WERI-Rb-1 (cell line): Measurements from ENCODE around the gene ELN.

ENCODE experiments used
- DNase-seq: peaks from one replicate; pipeline ENCODE4 v3.0.0-alpha.2; 2020
- H3K27ac ChIP-seq: fragments of 250-450 bp; sonication (Bioruptor Pico); 2 replicates; pipeline ENCODE4 v1.5.1; 2020; ENCODE audit warnings: mild to moderate bottlenecking, moderate library complexity
- H3K27me3 ChIP-seq: fragments of 250-450 bp; sonication (Bioruptor Pico); 2 replicates; pipeline ENCODE4 v1.5.1; 2021; ENCODE audit warnings: mild to moderate bottlenecking, low read depth, moderate library complexity; ENCODE audit not compliant: insufficient read depth, severe bottlenecking
- H3K36me3 ChIP-seq: fragments of 250-450 bp; sonication (Bioruptor Pico); 2 replicates; pipeline ENCODE4 v1.5.1; 2020; ENCODE audit warnings: mild to moderate bottlenecking, moderate library complexity
- H3K4me3 ChIP-seq: 2 replicates; pipeline ENCODE4 v1.5.1; 2011; ENCODE audit warnings: low read depth, mild to moderate bottlenecking, control low read depth, low read length
- H3K9me3 ChIP-seq: fragments of 250-450 bp; sonication (Bioruptor Pico); 2 replicates; pipeline ENCODE4 v1.5.1; 2021; ENCODE audit warnings: mild to moderate bottlenecking, moderate library complexity; ENCODE audit not compliant: severe bottlenecking
- CTCF ChIP-seq: IDR thresholded peaks from 2 replicates; pipeline ENCODE4 v1.5.1; 2011; ENCODE audit warnings: low read depth, mild to moderate bottlenecking, control low read depth, inconsistent platforms, low read length

The ELN gene

GRCh38 chr7:74116356-74116755, 88.4 kb downstream of the ELN start:
- no peaks in the 10 kb centered on the region for H3K27me3 ChIP-seq
- H3K36me3 ChIP-seq: peaks cover 42% of the 10 kb centered on the region

More at GRCh38 chr7:74116356-74116755, 88.4 kb downstream of the ELN start:
- no peak for DNase-seq
- no peak for TF ChIP-seq CTCF
- no peak overlapping the region for H3K27ac ChIP-seq
- H3K9me3 ChIP-seq: no peaks in the 10 kb centered on the region
- H3K4me3 ChIP-seq: no peak overlapping the region
